ENCODE results near the gene FLRT2.

GRCh38 chr14:85523624-85524023 is 6.3 kb upstream of the FLRT2 start:
- TF ChIP-seq ZNF281 (CRISPR knock-in tag; IDR thresholded peaks at IDR 0.05) (no peak), ZNF423 (CRISPR knock-in tag; IDR thresholded peaks at IDR 0.05) (no peak), ATF3 (CRISPR knock-in tag; conservative IDR thresholded peaks at IDR 0.05) (no peak), JUN (CRISPR knock-in tag; IDR thresholded peaks at IDR 0.05) (no peak), PREB (CRISPR knock-in tag; IDR thresholded peaks at IDR 0.05; ENCODE audit: borderline replicate concordance) (no peak)
- TF ChIP-seq, protein P1, sequence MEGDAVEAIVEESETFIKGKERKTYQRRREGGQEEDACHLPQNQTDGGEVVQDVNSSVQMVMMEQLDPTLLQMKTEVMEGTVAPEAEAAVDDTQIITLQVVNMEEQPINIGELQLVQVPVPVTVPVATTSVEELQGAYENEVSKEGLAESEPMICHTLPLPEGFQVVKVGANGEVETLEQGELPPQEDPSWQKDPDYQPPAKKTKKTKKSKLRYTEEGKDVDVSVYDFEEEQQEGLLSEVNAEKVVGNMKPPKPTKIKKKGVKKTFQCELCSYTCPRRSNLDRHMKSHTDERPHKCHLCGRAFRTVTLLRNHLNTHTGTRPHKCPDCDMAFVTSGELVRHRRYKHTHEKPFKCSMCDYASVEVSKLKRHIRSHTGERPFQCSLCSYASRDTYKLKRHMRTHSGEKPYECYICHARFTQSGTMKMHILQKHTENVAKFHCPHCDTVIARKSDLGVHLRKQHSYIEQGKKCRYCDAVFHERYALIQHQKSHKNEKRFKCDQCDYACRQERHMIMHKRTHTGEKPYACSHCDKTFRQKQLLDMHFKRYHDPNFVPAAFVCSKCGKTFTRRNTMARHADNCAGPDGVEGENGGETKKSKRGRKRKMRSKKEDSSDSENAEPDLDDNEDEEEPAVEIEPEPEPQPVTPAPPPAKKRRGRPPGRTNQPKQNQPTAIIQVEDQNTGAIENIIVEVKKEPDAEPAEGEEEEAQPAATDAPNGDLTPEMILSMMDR (IDR thresholded peaks at IDR 0.05): no peak
